A673 (cell line): ENCODE results near the gene MAN1B1.

ENCODE experiments used
- CTCF ChIP-seq: fragments of 300-800, 200-600 bp; sonication (generic); conservative IDR thresholded peaks from 2 replicates; pipeline ENCODE4 v1.5.1; 2017; ENCODE audit warnings: low read depth, mild to moderate bottlenecking, antibody characterized with exemption, low read length, moderate library complexity, mixed read lengths
- EZH2 ChIP-seq: fragments of 200-600 bp; sonication (generic); IDR thresholded peaks from 2 replicates; pipeline ENCODE4 v1.6.1; 2017; ENCODE audit warnings: borderline replicate concordance, low read depth, mild to moderate bottlenecking, mixed read lengths, antibody characterized with exemption, low read length; ENCODE audit not compliant: poor library complexity, severe bottlenecking

GRCh38 chr9:137056739-137057415 lies 29.9 kb upstream of the MAN1B1 start:
- TF ChIP-seq CTCF (no peak), EZH2 (no peak)
